Kidney tubule cell (primary cell): ENCODE measurements around the gene CPXCR1.
"Not testable (repeated sequence)": the region's sequence is repeated elsewhere in the genome, so short reads cannot be mapped to it uniquely, and the experiment has no call there.

Source experiments
- DNase-seq: peaks from one replicate; pipeline ENCODE4 v3.0.0-alpha.2; 2018; ENCODE audit warnings: low spot score

The CPXCR1 gene

GRCh38 chrX:88746925-88747324 is at the start of gene CPXCR1:
Gene CPXCR1 (plus strand): TSS chrX:88747225. CDS start chrX:88753415, 6,190 bp downstream.
- DNase-seq = no peak

- no peak for DNase-seq
Measured at GRCh38 chrX:88735835-88736234, 11.2 kb upstream of the CPXCR1 start.

- DNase-seq = not testable (repeated sequence)
Measured at GRCh38 chrX:88746215-88746614, 810 bp upstream of the CPXCR1 start.

GRCh38 chrX:88752339-88752738 is 5.3 kb downstream of the CPXCR1 start:
- DNase-seq = not testable (repeated sequence)

GRCh38 chrX:88789825-88790224 is 42.8 kb downstream of the CPXCR1 start:
- DNase-seq = no peak
